Measurements from ENCODE around the gene KCNIP4.

Gene KCNIP4

GRCh38 chr4:21826071-21826470 is 122.5 kb downstream of the KCNIP4 start:
- ChIA-PET CTCF (interaction anchor here (1.1 kb wide), 1 partner anchor 11 kb away, joined by 6 read pairs; no protein-coding TSS in a partner anchor), POLR2A (ENCODE audit: low non-redundant PET) (no interaction called here)
- TF ChIP-seq, protein P1, sequence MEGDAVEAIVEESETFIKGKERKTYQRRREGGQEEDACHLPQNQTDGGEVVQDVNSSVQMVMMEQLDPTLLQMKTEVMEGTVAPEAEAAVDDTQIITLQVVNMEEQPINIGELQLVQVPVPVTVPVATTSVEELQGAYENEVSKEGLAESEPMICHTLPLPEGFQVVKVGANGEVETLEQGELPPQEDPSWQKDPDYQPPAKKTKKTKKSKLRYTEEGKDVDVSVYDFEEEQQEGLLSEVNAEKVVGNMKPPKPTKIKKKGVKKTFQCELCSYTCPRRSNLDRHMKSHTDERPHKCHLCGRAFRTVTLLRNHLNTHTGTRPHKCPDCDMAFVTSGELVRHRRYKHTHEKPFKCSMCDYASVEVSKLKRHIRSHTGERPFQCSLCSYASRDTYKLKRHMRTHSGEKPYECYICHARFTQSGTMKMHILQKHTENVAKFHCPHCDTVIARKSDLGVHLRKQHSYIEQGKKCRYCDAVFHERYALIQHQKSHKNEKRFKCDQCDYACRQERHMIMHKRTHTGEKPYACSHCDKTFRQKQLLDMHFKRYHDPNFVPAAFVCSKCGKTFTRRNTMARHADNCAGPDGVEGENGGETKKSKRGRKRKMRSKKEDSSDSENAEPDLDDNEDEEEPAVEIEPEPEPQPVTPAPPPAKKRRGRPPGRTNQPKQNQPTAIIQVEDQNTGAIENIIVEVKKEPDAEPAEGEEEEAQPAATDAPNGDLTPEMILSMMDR (conservative IDR thresholded peaks at IDR 0.05; ENCODE audit: low read depth): no peak
- DNase-seq (ENCODE audit: low spot score): no peak
- no peak overlapping the region for H3K27ac ChIP-seq

- POLR2A ChIA-PET (ENCODE audit: low non-redundant PET): no interaction called here
- no peak overlapping the region for H3K27ac ChIP-seq
- TF ChIP-seq, protein P1 (conservative IDR thresholded peaks at IDR 0.05; ENCODE audit: low read depth): no peak
- CTCF ChIA-PET: interaction anchor here (0.6 kb wide), 1 partner anchor 17 kb away, joined by 4 read pairs; no protein-coding TSS in a partner anchor
- DNase-seq (ENCODE audit: low spot score): no peak
These were observed 129.5 kb downstream of the KCNIP4 start for GRCh38 chr4:21819086-21819485.

DNA sequence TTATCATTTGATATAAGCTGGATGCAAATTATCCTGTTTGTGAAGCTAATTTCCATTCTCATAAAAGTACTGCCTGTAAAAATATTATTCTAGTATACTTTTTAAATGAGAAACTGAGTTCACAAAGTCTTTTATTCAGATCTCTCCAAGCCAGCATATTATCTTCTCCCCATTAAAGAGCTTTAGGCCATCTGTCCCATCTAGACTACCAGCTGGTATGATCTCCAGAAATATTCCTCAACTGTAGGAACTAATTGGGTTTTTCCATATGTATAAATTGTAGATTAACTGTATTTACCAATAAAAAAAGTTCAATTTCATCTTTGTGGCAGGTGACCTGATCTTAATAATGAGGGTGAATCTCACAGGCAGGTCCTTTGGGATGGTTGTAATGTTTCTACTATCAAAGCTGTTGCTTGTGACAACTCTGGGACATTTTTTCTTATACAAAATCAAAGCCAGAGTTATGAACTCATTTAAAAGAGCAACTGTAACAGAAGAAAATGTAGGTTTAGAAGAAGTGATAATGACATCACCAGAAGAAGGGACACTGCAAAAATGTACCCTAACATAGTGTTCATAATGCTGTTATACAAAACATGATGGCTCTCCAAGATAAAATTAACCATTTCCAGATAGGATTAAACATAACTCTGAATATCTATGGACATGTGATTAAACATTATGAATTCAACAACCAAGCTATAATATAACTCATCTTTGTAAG is 132.8 kb downstream of the KCNIP4 start:
- no peak overlapping the region for H3K27ac ChIP-seq
- CTCF ChIA-PET: interaction anchor here (0.8 kb wide), 1 partner anchor 10 kb away, joined by 6 read pairs; no protein-coding TSS in a partner anchor
- no peak for DNase-seq (ENCODE audit: low spot score)
- TF ChIP-seq, protein P1 (conservative IDR thresholded peaks at IDR 0.05; ENCODE audit: low read depth): no peak
- POLR2A ChIA-PET (ENCODE audit: low non-redundant PET): no interaction called here

GRCh38 chr4:21811565-21811964 is 137.0 kb downstream of the KCNIP4 start:
- ChIA-PET CTCF (interaction anchor here (0.5 kb wide), 1 partner anchor 920 kb away, joined by 3 read pairs; no protein-coding TSS in a partner anchor), POLR2A (ENCODE audit: low non-redundant PET) (no interaction called here)
- no peak for DNase-seq (ENCODE audit: low spot score)

GRCh38 chr4:21806991-21807390 is 141.6 kb downstream of the KCNIP4 start:
- ChIA-PET POLR2A (ENCODE audit: low non-redundant PET) (no interaction called here), CTCF (interaction anchor here (0.6 kb wide), 1 partner anchor 18 kb away, joined by 3 read pairs; no protein-coding TSS in a partner anchor)
- H3K27ac ChIP-seq: no peak overlapping the region
- DNase-seq (ENCODE audit: low spot score): no peak
- TF ChIP-seq, protein P1 (conservative IDR thresholded peaks at IDR 0.05; ENCODE audit: low read depth): no peak

More at GRCh38 chr4:21811565-21811964, 137.0 kb downstream of the KCNIP4 start:
- H3K27ac ChIP-seq: no peak overlapping the region
- TF ChIP-seq, protein P1 (conservative IDR thresholded peaks at IDR 0.05; ENCODE audit: low read depth): no peak

DNA sequence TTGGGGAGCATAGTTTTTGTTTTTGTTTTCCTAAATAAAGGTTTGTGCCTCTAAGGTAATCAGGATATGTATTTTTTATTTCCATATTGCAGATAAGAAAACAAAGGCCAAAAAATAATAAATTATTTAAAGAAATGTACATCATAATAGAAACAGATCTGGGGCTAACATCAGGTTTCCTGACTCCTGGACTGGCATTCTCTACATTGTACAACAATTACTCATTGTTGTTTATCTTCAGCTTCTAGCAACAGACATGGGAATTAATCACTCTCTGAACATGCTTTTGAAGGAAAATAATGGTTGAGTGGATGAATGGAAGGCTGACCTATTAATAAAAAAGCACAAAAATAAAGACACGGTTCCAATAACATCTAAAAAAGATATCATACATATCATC is 146.2 kb downstream of the KCNIP4 start:
- ChIA-PET POLR2A (ENCODE audit: low non-redundant PET) (no interaction called here), CTCF (interaction anchor here (0.7 to 1.1 kb wide), 2 partner anchors 11 to 532 kb away, joined by 3 read pairs; no protein-coding TSS in a partner anchor)
- peak; percentile 44 for DNase-seq (ENCODE audit: low spot score)
- no peak overlapping the region for H3K27ac ChIP-seq
- TF ChIP-seq, protein P1 (conservative IDR thresholded peaks at IDR 0.05; ENCODE audit: low read depth): no peak
